ENCODE measurements around the gene TBC1D10B. TPM values are rescaled to one million over a fixed set of nuclear protein-coding genes. Genes with fewer than 3 reads are reported as not detected.

The TBC1D10B gene, protein sequence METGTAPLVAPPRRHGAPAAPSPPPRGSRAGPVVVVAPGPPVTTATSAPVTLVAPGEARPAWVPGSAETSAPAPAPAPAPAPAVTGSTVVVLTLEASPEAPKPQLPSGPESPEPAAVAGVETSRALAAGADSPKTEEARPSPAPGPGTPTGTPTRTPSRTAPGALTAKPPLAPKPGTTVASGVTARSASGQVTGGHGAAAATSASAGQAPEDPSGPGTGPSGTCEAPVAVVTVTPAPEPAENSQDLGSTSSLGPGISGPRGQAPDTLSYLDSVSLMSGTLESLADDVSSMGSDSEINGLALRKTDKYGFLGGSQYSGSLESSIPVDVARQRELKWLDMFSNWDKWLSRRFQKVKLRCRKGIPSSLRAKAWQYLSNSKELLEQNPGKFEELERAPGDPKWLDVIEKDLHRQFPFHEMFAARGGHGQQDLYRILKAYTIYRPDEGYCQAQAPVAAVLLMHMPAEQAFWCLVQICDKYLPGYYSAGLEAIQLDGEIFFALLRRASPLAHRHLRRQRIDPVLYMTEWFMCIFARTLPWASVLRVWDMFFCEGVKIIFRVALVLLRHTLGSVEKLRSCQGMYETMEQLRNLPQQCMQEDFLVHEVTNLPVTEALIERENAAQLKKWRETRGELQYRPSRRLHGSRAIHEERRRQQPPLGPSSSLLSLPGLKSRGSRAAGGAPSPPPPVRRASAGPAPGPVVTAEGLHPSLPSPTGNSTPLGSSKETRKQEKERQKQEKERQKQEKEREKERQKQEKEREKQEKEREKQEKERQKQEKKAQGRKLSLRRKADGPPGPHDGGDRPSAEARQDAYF
- total RNA-seq: 28.2 and 30.0 TPM in 2 replicates

GRCh38 chr16:30370456-30371247 is at the start of gene TBC1D10B:
Gene TBC1D10B (minus strand): TSS chr16:30370494. CDS start chr16:30370183, 311 bp downstream.

DNA sequence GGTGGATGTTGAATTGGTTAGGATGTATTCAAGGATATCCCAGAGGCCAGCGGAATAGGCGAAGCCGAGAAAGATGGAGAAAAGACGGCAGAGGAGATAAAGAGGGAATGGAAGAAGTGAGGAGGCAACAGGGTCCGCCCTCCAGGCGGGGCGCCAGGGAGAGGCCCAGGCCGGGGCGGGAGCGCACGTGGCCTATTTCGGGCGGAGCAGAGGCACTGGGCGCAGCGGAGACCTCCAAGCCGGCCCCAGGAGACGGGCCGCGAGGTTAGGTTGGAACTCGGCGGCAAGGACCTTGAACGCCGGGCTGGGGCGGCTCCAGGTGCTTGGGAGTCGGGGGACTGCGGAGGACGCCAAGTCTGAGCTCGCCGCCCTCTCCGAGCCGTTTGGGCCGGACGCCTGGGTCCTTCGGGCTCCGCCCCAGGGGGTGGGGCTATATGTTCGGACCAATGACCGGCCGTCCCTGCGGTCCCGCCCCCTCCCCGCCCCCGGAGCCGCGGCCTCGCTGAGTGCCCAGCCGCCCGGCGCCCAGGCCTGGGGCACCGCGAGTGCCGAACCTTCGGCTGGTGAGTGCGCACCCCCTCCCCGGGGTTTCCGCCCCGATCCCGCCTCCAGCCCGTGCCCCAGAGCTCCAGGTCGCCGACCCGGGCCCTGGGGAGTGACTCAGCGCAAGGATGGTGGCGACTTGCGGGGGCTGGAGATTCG is 37.0 kb upstream of the TBC1D10B start, which contains the start of gene ZNF771:
TSS of gene ZNF771 (plus strand) at position 505 of the 702 bp plus-strand sequence. CDS start 448 bp downstream, outside the sequence.

DNA sequence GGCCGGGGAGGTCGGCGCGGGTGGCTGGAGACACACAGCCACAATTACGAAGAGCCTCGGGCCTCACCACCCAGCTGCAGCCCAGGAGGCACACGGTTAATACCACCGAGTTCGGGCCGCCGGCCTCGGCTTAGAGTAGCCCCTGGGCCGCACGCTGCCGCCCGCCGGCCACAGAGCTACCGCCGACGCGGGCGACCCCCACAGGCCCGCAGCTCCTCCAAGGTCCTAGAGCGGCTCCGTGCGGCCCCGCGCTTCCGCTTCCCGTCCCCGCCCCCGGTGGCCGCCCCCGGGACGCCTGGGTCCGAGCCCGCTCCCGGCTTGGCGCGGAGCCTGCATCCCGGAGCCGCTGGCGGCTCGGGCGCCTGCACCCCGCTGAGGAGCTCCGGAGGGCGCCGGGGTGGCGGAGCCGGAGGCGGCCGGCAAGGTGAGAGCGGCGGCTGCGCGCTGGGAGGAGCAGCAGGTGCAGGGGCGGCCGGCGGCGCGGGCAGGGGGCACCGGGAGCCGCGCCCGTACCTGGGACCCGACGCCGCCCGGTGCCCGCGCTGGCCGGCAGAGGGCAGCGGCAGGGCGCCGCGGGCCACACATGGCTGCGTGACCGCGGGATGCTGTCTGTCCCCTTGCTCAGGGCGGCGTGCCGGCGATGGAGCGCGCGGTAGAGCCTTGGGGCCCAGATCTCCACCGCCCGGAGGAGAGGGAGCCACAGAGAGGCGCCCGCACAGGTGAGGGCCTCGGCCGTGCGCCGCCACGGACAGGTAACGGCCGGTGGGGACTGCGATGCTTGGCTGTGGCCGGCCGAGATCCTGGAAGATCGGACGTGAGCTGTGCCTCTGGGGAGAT is 25.1 kb upstream of the TBC1D10B start, which contains the start of gene ZNF48:
TSS of gene ZNF48 (plus strand) at position 266 of the 837 bp plus-strand sequence. CDS start at position 641, 375 bp downstream.

GRCh38 chr16:30382111-30382881 is 12.0 kb upstream of the TBC1D10B start, which contains the start of gene SEPTIN1:
Gene SEPTIN1 (minus strand): TSS chr16:30382561. CDS start chr16:30382542, 19 bp downstream.

GRCh38 chr16:30374538-30374937 is 4.2 kb upstream of the TBC1D10B start, which contains the start of gene MYL11:
Gene MYL11 (plus strand): TSS chr16:30374802. CDS start chr16:30374858, 56 bp downstream.

DNA sequence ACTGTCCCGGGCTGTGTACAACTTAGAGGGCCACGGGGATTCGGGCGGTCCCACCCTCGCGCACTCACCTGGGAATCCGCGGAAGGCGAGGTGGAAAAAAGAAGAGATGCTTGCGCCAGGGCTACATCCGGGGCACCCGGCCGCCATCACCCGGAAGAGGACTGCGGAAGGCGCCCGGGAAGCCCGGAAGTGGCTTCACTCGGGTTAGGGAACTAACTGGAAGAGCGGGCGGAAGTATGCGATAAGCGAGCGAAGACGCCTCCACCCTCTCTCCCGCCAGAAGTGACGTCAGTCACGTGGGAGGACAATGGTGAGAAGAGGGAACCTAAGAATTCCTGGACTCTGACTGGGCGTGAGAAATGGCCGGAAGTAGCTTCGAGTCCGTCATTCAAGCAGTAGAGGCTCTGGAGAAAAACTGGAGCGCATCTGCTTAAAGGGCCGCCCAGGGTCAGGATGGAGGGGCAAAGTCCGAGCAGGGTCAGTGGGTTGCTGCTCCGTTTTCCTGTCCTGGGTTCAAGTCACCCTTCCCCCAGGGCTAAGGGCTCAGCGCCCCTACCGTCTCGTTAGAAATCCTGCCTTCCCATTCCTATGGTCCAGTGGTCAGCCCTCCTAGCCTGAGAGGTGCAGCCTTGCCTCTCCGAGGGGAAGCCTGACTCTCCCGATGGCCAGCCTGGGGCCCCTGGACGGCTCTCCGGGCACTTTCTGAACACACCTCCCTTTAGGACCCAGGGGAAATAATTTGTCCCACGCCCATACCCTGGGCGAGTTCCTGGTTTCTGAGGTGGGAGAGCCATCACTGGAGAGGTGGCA is 14.9 kb downstream of the TBC1D10B start, which contains the start of gene CD2BP2:
TSS of gene CD2BP2 (minus strand) at position 165 of the 810 bp plus-strand sequence. CDS start 627 bp downstream, outside the sequence.

Other genes starting within 250 kb of the TBC1D10B start
- gene MAPK3, start 247.3 kb downstream of the TBC1D10B start, total RNA-seq: 41.0 and 51.9 TPM in 2 replicates
- gene CORO1A, start 186.9 kb downstream of the TBC1D10B start, total RNA-seq: 0.56 and 0.79 TPM in 2 replicates
- gene BOLA2B, start 176.8 kb downstream of the TBC1D10B start, total RNA-seq: 17.3 and 39.0 TPM in 2 replicates
- gene SLX1A, start 176.6 kb downstream of the TBC1D10B start, total RNA-seq: 10.4 and 14.7 TPM in 2 replicates
- gene SULT1A3, start 171.2 kb downstream of the TBC1D10B start, total RNA-seq: 0.79 and 0.93 TPM in 2 replicates
- gene NPIPB13, start 122.0 kb downstream of the TBC1D10B start, total RNA-seq: 0.26 and 0.93 TPM in 2 replicates
- gene CD2BP2, start 15.2 kb downstream of the TBC1D10B start, total RNA-seq: 32.9 and 33.9 TPM in 2 replicates
- 0.12 TPM in 1 of 2 replicates, not detected in the other for gene MYL11, start 4.3 kb upstream of the TBC1D10B start, total RNA-seq
- 0.06 and 0.13 TPM in 2 replicates for gene SEPTIN1, start 12.1 kb upstream of the TBC1D10B start, total RNA-seq
- gene ZNF48, start 24.9 kb upstream of the TBC1D10B start, total RNA-seq: 5.5 and 5.8 TPM in 2 replicates
- gene ZNF771, start 37.1 kb upstream of the TBC1D10B start, total RNA-seq: 5.8 and 10.0 TPM in 2 replicates
- 11.5 and 19.7 TPM in 2 replicates for gene DCTPP1, start 59.5 kb upstream of the TBC1D10B start, total RNA-seq
- gene SEPHS2, start 75.4 kb upstream of the TBC1D10B start, total RNA-seq: 9.4 and 11.2 TPM in 2 replicates
- gene ITGAL, start 102.2 kb upstream of the TBC1D10B start, total RNA-seq: under 0.01 TPM in 2 replicates
- 11.9 and 12.0 TPM in 2 replicates for gene ZNF768, start 156.1 kb upstream of the TBC1D10B start, total RNA-seq
- gene ZNF747, start 164.4 kb upstream of the TBC1D10B start, total RNA-seq: 8.0 and 9.1 TPM in 2 replicates
- 2.8 and 3.0 TPM in 2 replicates for gene ZNF764, start 187.9 kb upstream of the TBC1D10B start, total RNA-seq
- gene ZNF688, start 201.2 kb upstream of the TBC1D10B start, total RNA-seq: 10.4 and 17.3 TPM in 2 replicates
- gene ZNF785, start 215.2 kb upstream of the TBC1D10B start, total RNA-seq: 5.9 and 7.2 TPM in 2 replicates
- gene ZNF689, start 239.9 kb upstream of the TBC1D10B start, total RNA-seq: 4.0 and 4.2 TPM in 2 replicates

Data from aortic smooth muscle cell (primary cell).